ENCODE data around the gene PRRC1. TPM values are rescaled to one million over a fixed set of nuclear protein-coding genes. Genes with fewer than 3 reads are reported as not detected.

Gene PRRC1
- total and polyA plus RNA-seq, 9 of the 15 experiments (the other 6 are each of a cell fraction or from before 2014, with no cell fraction given), result 23.4 to 68.7 (median 43.9) TPM

- TF ChIP-seq HDAC1 (IDR thresholded peaks at IDR 0.05) (no peak), ARHGAP35 (IDR thresholded peaks at IDR 0.05; ENCODE audit: partially characterized antibody) (no peak), TEAD1 (CRISPR knock-in tag; IDR thresholded peaks at IDR 0.05) (no peak), ZNF57 (CRISPR knock-in tag; IDR thresholded peaks at IDR 0.05) (no peak), JUND (IDR thresholded peaks at IDR 0.05; ENCODE audit: borderline replicate concordance, low read depth, low read length) (no peak), JUND (tag; IDR thresholded peaks at IDR 0.05; ENCODE audit: borderline replicate concordance, low read depth, low read length) (no peak), SRSF9 (IDR thresholded peaks at IDR 0.05; ENCODE audit: borderline replicate concordance, low read depth, low read length) (no peak), ETS1 (conservative IDR thresholded peaks at IDR 0.05; ENCODE audit: control insufficient read depth, low read depth, low read length) (no peak)
Observed at GRCh38 chr5:127562252-127562651, 44.8 kb downstream of the PRRC1 start (continued).

- Histone ChIP-seq H3K9me1 (ENCODE audit: control insufficient read depth, insufficient read depth, low read length) (no peaks in the 10 kb centered on the region), H3K79me2 (ENCODE audit: control insufficient read depth, insufficient read depth, low read length) (no peaks in the 10 kb centered on the region), H3K9ac (ENCODE audit: insufficient read depth in 1 of 2, low read depth in 2 of 2, low read length in 2 of 2) (no peak overlapping the region), H3K36me3 (ENCODE audit: control insufficient read depth, insufficient read depth, low read length) (no peaks in the 10 kb centered on the region), H2AFZ (ENCODE audit: low read depth, low read length) (no peak overlapping the region), H3K4me3 (no peak overlapping the region), H3K4me1 (replicated peaks in 1 of 2; ENCODE audit: control insufficient read depth in 2 of 2, insufficient read depth in 2 of 2, low read length in 2 of 2) (no peaks in the 10 kb centered on the region), H3K4me2 (ENCODE audit: insufficient read depth, low read length) (no peak overlapping the region), H3K27me3 (ENCODE audit: control insufficient read depth in 2 of 2, insufficient read depth in 2 of 2, low read length in 2 of 2) (peaks cover 0 to 3% of the 10 kb centered on the region in 2 experiments; a peak in 2 of 5 replicates), H4K20me1 (replicated peaks; ENCODE audit: control insufficient read depth, insufficient read depth, low read length) (no peaks in the 10 kb centered on the region; the same call in 1 of the 2 replicates), H3K9me3 (replicated peaks; ENCODE audit: control insufficient read depth, insufficient read depth, low read depth, low read length) (no peaks in the 10 kb centered on the region), H3K27ac (ENCODE audit: extremely low read depth, low read depth, low read length) (no peak overlapping the region)
- ATAC-seq (no peak), FAIRE-seq (peak; percentile 59), DNase-seq (ENCODE audit: extremely low read depth in 1 of 4, low spot score in 3 of 4) (no peak)
- intact Hi-C loops (cut with micrococcal nuclease), result loop anchor here (5.0 to 10.0 kb wide), 6 partner anchors 184 to 1342 kb away; partner anchors contain the start of gene SLC12A2
- BruUV-seq (replicated peaks), result no TSS peak
- 4% methylated on average over 2 of the region's 2 CpGs for WGBS (ENCODE audit: insufficient coverage, low coverage, missing lambda C conversion rate)
- in situ Hi-C loops (cut with MboI), result no loop called here
- ChIA-PET POLR2A (no interaction called here), CTCF (ENCODE audit: low intra/inter-chr PET ratio) (interaction anchor here (0.6 kb wide), 1 partner anchor 967 kb away, joined by 3 read pairs; no protein-coding TSS in a partner anchor)
- TF ChIP-seq RBM34 (IDR thresholded peaks at IDR 0.05; ENCODE audit: borderline replicate concordance, insufficient read depth, low read length), result no peak
- no peak for TF ChIP-seq ZNF197 (CRISPR knock-in tag; IDR thresholded peaks at IDR 0.05; ENCODE audit: low read depth)
- no peak for TF ChIP-seq SMAD3 (CRISPR knock-in tag; conservative IDR thresholded peaks at IDR 0.05)
- TF ChIP-seq ZBTB34 (CRISPR knock-in tag; IDR thresholded peaks at IDR 0.05), result no peak
- TF ChIP-seq ELF4 (CRISPR knock-in tag; IDR thresholded peaks at IDR 0.05), result no peak
- no peak for TF ChIP-seq ZNF24 (IDR thresholded peaks at IDR 0.05)
- TF ChIP-seq HNRNPH1 (optimal IDR thresholded peaks at IDR 0.05; ENCODE audit: low read depth, low read length), result no peak
- TF ChIP-seq MECOM (CRISPR knock-in tag; IDR thresholded peaks at IDR 0.05), result no peak
- TF ChIP-seq ZNF589 (CRISPR knock-in tag; IDR thresholded peaks at IDR 0.05; ENCODE audit: low read depth), result no peak
- no peak for TF ChIP-seq RFX7 (CRISPR knock-in tag; IDR thresholded peaks at IDR 0.05)
Observed at GRCh38 chr5:127563136-127563535, 45.7 kb downstream of the PRRC1 start.

Data from K562 (cell line).